HL-60 (cell line): ENCODE data around the gene TTC13.

Experiments
- TF ChIP-seq, protein P1 (sequence below): IDR thresholded peaks from 2 replicates; pipeline ENCODE4 v1.6.1; 2012; ENCODE audit warnings: low read depth; ENCODE audit not compliant: insufficient replicate concordance
- TF ChIP-seq, protein P2 (sequence below): IDR thresholded peaks from one replicate; pipeline ENCODE4 v1.5.1; 2011; ENCODE audit warnings: low read length, control low read depth, inconsistent platforms; ENCODE audit not compliant: insufficient read depth

DNA sequence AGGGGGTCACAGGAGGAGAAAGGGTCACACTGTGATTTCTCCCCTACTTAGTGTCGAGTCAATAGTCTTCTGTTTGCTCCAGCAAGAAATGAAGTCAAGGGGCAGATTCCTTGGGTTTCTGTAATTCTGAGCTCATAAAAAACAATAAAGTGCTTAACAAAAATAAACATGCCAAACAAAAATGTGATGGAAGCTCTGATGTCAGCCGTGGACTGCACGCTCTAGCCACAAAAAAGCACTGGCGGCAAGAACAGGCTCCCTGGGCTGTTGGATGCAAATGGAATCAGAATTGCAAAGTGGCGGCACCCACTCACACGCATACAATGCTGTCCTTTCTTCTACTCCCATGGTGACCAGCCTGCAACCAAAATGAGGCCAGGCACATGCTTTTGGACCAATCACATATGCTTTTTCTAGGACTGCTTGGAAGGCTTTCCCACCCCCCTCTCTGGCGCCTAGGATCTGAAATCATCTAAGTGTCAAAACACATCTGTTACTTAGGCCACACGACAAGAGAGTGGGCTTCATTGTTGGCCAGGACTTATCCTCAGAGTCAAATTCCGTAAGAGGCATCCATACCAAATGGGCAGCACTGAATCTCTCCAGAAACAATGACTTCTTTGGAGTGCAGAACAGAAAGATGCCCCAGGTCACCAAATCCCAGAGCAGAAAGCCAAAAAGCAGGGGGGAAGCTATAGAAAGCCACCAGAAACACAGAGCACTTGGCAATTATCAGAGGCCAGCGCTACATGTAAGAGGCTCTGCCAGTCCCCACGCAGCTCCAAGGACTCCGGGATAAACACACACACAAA is 119.5 kb downstream of the TTC13 start:
- TF ChIP-seq, protein P1, sequence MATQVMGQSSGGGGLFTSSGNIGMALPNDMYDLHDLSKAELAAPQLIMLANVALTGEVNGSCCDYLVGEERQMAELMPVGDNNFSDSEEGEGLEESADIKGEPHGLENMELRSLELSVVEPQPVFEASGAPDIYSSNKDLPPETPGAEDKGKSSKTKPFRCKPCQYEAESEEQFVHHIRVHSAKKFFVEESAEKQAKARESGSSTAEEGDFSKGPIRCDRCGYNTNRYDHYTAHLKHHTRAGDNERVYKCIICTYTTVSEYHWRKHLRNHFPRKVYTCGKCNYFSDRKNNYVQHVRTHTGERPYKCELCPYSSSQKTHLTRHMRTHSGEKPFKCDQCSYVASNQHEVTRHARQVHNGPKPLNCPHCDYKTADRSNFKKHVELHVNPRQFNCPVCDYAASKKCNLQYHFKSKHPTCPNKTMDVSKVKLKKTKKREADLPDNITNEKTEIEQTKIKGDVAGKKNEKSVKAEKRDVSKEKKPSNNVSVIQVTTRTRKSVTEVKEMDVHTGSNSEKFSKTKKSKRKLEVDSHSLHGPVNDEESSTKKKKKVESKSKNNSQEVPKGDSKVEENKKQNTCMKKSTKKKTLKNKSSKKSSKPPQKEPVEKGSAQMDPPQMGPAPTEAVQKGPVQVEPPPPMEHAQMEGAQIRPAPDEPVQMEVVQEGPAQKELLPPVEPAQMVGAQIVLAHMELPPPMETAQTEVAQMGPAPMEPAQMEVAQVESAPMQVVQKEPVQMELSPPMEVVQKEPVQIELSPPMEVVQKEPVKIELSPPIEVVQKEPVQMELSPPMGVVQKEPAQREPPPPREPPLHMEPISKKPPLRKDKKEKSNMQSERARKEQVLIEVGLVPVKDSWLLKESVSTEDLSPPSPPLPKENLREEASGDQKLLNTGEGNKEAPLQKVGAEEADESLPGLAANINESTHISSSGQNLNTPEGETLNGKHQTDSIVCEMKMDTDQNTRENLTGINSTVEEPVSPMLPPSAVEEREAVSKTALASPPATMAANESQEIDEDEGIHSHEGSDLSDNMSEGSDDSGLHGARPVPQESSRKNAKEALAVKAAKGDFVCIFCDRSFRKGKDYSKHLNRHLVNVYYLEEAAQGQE: no peak
- TF ChIP-seq, protein P2, sequence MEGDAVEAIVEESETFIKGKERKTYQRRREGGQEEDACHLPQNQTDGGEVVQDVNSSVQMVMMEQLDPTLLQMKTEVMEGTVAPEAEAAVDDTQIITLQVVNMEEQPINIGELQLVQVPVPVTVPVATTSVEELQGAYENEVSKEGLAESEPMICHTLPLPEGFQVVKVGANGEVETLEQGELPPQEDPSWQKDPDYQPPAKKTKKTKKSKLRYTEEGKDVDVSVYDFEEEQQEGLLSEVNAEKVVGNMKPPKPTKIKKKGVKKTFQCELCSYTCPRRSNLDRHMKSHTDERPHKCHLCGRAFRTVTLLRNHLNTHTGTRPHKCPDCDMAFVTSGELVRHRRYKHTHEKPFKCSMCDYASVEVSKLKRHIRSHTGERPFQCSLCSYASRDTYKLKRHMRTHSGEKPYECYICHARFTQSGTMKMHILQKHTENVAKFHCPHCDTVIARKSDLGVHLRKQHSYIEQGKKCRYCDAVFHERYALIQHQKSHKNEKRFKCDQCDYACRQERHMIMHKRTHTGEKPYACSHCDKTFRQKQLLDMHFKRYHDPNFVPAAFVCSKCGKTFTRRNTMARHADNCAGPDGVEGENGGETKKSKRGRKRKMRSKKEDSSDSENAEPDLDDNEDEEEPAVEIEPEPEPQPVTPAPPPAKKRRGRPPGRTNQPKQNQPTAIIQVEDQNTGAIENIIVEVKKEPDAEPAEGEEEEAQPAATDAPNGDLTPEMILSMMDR: no peak
